ENCODE data around the gene TACR1.

TACR1 gene

DNA sequence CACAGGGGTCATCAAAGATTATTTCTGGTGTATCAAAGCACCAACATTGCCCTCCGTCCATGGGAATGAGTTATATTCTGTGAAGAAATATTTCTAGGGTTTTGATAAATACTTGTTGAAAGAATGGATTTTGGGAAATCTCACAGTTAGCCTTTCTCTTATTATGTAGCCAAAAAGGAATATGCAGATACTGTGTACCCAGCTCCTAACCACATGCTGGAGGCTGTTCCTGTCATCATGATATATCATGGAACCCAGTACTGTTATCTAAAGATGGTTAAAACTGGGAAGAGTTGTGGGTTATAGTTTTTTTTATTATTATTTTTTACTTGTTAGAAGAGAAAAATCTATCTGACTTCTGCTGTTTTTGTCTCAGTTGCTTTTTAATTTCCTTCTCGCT is 158.1 kb downstream of the TACR1 start:
- no peak overlapping the region for H3K27ac ChIP-seq (ENCODE audit: extremely low read depth, low read depth, low read length)
- CTCF ChIA-PET: interaction anchor here (0.6 to 1.2 kb wide), 3 partner anchors 10 to 567 kb away, joined by 3 read pairs; no protein-coding TSS in a partner anchor
- no peaks in the 10 kb centered on the region for H3K9me3 ChIP-seq (ENCODE audit: control insufficient read depth, insufficient read depth, low read depth, low read length)
- H3K4me1 ChIP-seq (ENCODE audit: control insufficient read depth, insufficient read depth, low read length): no peaks in the 10 kb centered on the region
- H3K36me3 ChIP-seq (ENCODE audit: control insufficient read depth in 2 of 2, insufficient read depth in 1 of 2, low read length in 2 of 2): no peaks in the 10 kb centered on the region
- POLR2A ChIA-PET: no interaction called here
- TF ChIP-seq ZNF132 (tag by site-specific recombination; IDR thresholded peaks at IDR 0.05; ENCODE audit: borderline replicate concordance) (no peak), ZBTB7A (tag by site-specific recombination; IDR thresholded peaks at IDR 0.05; ENCODE audit: low read depth) (no peak), ZNF221 (tag by site-specific recombination; IDR thresholded peaks at IDR 0.05; ENCODE audit: borderline replicate concordance) (no peak), ZNF138 (tag by site-specific recombination; IDR thresholded peaks at IDR 0.05; ENCODE audit: borderline replicate concordance) (no peak), ZNF555 (tag by site-specific recombination; conservative IDR thresholded peaks at IDR 0.05) (no peak), ZNF654 (tag by site-specific recombination; IDR thresholded peaks at IDR 0.05; ENCODE audit: low read depth) (no peak), ZNF169 (tag by site-specific recombination; IDR thresholded peaks at IDR 0.05) (no peak), ZFP41 (tag by site-specific recombination; IDR thresholded peaks at IDR 0.05; ENCODE audit: borderline replicate concordance) (no peak), ZNF157 (tag by site-specific recombination; IDR thresholded peaks at IDR 0.05) (no peak), ZNF239 (tag by site-specific recombination; IDR thresholded peaks at IDR 0.05) (no peak), WT1 (tag by site-specific recombination; IDR thresholded peaks at IDR 0.05) (no peak), ZNF391 (tag by site-specific recombination; IDR thresholded peaks at IDR 0.05; ENCODE audit: borderline replicate concordance, low read depth) (no peak)
- TF ChIP-seq, protein P1, sequence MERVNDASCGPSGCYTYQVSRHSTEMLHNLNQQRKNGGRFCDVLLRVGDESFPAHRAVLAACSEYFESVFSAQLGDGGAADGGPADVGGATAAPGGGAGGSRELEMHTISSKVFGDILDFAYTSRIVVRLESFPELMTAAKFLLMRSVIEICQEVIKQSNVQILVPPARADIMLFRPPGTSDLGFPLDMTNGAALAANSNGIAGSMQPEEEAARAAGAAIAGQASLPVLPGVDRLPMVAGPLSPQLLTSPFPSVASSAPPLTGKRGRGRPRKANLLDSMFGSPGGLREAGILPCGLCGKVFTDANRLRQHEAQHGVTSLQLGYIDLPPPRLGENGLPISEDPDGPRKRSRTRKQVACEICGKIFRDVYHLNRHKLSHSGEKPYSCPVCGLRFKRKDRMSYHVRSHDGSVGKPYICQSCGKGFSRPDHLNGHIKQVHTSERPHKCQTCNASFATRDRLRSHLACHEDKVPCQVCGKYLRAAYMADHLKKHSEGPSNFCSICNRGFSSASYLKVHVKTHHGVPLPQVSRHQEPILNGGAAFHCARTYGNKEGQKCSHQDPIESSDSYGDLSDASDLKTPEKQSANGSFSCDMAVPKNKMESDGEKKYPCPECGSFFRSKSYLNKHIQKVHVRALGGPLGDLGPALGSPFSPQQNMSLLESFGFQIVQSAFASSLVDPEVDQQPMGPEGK (tag by site-specific recombination; IDR thresholded peaks at IDR 0.05): no peak
- TF ChIP-seq, protein P2, sequence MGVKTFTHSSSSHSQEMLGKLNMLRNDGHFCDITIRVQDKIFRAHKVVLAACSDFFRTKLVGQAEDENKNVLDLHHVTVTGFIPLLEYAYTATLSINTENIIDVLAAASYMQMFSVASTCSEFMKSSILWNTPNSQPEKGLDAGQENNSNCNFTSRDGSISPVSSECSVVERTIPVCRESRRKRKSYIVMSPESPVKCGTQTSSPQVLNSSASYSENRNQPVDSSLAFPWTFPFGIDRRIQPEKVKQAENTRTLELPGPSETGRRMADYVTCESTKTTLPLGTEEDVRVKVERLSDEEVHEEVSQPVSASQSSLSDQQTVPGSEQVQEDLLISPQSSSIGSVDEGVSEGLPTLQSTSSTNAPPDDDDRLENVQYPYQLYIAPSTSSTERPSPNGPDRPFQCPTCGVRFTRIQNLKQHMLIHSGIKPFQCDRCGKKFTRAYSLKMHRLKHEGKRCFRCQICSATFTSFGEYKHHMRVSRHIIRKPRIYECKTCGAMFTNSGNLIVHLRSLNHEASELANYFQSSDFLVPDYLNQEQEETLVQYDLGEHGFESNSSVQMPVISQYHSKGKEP (tag by site-specific recombination; IDR thresholded peaks at IDR 0.05): no peak
- no peak overlapping the region for H3K4me3 ChIP-seq (ENCODE audit: low read depth, low read length)

DNA sequence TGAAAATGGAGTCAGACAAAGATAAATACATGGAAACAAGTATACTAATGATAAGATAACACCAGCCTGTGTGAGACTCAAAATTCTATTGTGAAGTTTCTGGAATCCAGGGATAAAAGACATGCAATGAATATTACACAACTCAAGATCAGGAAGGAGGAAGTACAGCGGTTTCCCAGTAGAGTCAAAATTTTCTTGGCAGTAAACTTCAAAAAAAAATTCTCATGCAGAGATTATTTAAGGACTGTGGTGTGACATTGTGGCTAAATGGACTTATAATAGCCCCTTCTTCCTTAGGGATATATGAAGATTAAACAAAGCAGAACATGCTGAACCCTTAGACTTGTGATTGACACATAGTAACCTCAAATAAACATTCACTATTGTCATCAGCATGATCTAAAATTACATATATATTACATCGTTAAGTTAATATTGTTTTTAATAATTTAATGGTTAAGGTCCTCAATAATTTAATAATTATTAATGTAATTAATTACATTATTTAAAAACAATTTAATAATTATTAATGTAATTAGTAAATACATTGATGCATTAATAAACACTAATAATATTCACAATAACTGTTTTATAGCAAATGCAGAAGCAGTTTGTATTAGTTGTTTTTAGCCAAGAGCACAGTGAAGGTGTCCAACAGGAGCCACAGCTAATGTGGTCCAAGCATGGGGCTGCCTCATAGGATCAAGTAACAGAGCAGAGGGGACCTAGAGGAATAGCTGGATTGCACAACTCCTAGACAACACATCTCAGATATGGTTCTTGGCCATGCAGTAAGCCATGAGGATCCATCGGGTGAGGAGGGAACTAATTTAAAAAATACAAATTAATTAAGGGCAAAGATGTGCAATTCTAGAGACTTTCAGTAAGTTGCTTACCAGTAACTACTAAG is 163.6 kb downstream of the TACR1 start:
- CTCF ChIA-PET: interaction anchor here (0.8 kb wide), 1 partner anchor 19 kb away, joined by 3 read pairs; no protein-coding TSS in a partner anchor
- H3K9me3 ChIP-seq (ENCODE audit: control insufficient read depth, insufficient read depth, low read depth, low read length): no peaks in the 10 kb centered on the region

DNA sequence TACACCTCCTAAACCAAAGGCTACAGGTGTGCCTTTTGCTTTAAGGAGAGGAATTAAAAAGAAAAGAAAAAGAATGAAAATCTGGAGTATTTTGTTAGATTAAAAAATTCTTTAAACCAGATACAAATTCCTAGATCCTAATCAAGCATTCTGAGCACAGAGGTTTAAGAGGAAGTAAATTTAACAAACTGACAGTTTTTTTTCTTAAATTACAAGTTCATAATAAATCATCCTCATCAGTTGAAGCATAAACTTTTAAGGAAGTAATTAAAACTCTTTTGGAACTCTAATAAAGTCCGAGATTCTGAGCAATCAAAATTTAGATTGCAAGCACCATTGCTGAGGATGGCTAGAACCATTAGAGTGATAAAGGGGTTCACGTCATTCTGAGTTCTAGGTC is 165.8 kb downstream of the TACR1 start:
- Histone ChIP-seq H3K4me3 (ENCODE audit: low read depth, low read length) (no peak overlapping the region), H3K9me3 (ENCODE audit: control insufficient read depth, insufficient read depth, low read depth, low read length) (no peaks in the 10 kb centered on the region), H3K36me3 (ENCODE audit: control insufficient read depth in 2 of 2, insufficient read depth in 1 of 2, low read length in 2 of 2) (no peaks in the 10 kb centered on the region), H3K4me1 (ENCODE audit: control insufficient read depth, insufficient read depth, low read length) (no peaks in the 10 kb centered on the region), H3K27ac (ENCODE audit: extremely low read depth, low read depth, low read length) (no peak overlapping the region)
- POLR2A ChIA-PET: no interaction called here
- CTCF ChIA-PET: no interaction called here
- TF ChIP-seq ZNF621 (tag by site-specific recombination; IDR thresholded peaks at IDR 0.05) (no peak), ZSCAN30 (tag by site-specific recombination; IDR thresholded peaks at IDR 0.05) (no peak), ZNF16 (tag by site-specific recombination; IDR thresholded peaks at IDR 0.05; ENCODE audit: low read depth) (no peak), ZNF768 (tag by site-specific recombination; IDR thresholded peaks at IDR 0.05) (no peak), ZNF433 (tag by site-specific recombination; IDR thresholded peaks at IDR 0.05; ENCODE audit: low read depth) (no peak)
- TF ChIP-seq, protein P3, sequence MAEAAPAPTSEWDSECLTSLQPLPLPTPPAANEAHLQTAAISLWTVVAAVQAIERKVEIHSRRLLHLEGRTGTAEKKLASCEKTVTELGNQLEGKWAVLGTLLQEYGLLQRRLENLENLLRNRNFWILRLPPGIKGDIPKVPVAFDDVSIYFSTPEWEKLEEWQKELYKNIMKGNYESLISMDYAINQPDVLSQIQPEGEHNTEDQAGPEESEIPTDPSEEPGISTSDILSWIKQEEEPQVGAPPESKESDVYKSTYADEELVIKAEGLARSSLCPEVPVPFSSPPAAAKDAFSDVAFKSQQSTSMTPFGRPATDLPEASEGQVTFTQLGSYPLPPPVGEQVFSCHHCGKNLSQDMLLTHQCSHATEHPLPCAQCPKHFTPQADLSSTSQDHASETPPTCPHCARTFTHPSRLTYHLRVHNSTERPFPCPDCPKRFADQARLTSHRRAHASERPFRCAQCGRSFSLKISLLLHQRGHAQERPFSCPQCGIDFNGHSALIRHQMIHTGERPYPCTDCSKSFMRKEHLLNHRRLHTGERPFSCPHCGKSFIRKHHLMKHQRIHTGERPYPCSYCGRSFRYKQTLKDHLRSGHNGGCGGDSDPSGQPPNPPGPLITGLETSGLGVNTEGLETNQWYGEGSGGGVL (tag by site-specific recombination; IDR thresholded peaks at IDR 0.05): no peak

More for the DNA sequence above, 163.6 kb downstream of the TACR1 start:
- Histone ChIP-seq H3K36me3 (ENCODE audit: control insufficient read depth in 2 of 2, insufficient read depth in 1 of 2, low read length in 2 of 2) (no peaks in the 10 kb centered on the region), H3K4me1 (ENCODE audit: control insufficient read depth, insufficient read depth, low read length) (no peaks in the 10 kb centered on the region), H3K27ac (ENCODE audit: extremely low read depth, low read depth, low read length) (no peak overlapping the region), H3K4me3 (ENCODE audit: low read depth, low read length) (no peak overlapping the region)
- TF ChIP-seq ZNF302 (tag by site-specific recombination; IDR thresholded peaks at IDR 0.05; ENCODE audit: low read depth): no peak
- TF ChIP-seq ZNF266 (tag by site-specific recombination; IDR thresholded peaks at IDR 0.05; ENCODE audit: low read depth): no peak
- TF ChIP-seq MZF1 (tag by site-specific recombination; IDR thresholded peaks at IDR 0.05; ENCODE audit: borderline replicate concordance): no peak
- no peak for TF ChIP-seq ZNF24 (tag by site-specific recombination; IDR thresholded peaks at IDR 0.05)
- TF ChIP-seq ZNF510 (tag by site-specific recombination; IDR thresholded peaks at IDR 0.05; ENCODE audit: insufficient replicate concordance): no peak
- POLR2A ChIA-PET: no interaction called here

All from HEK293 (cell line).